GM12864 (cell line): ENCODE results near the gene PRKCQ.
A peak's percentile ranks its signal among the peaks of the same experiment; 100 is the strongest.

Experiments used
- DNase-seq: peaks from one replicate; pipeline ENCODE4 v3.0.0-alpha.2; 2011; ENCODE audit warnings: low read depth
- H3K4me3 ChIP-seq: 2 replicates; pipeline ENCODE4 v1.5.1; 2011; ENCODE audit warnings: mild to moderate bottlenecking, low read depth, low read length, control low read depth
- TF ChIP-seq, protein P1 (sequence below): IDR thresholded peaks from 2 replicates; pipeline ENCODE4 v1.5.1; 2011; ENCODE audit warnings: low read depth, mild to moderate bottlenecking, moderate library complexity, low read length, control low read depth, inconsistent platforms; ENCODE audit errors: missing control alignments

PRKCQ gene

DNA sequence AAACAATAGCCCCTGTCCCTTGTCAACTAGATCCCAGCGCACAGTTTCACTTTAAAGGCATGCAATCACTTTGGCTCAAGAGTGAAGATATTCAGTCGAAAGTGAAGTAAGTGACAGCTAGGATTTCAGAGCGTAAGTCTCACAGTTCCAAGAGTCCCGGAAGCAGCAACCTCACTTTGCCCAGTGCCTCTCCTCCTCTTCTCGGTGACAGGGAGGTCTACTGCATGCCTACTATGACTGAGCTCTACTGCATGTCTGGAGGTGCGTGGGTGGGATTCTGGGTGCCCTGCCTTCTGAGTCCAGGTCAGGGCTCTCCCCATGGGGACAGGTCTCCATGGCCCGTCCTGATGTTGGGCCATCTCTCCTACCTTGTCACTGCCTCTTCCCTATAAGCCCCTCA lies 17.0 kb downstream of the PRKCQ start:
- no peak for DNase-seq
- H3K4me3 ChIP-seq: no peak overlapping the region
- TF ChIP-seq, protein P1, sequence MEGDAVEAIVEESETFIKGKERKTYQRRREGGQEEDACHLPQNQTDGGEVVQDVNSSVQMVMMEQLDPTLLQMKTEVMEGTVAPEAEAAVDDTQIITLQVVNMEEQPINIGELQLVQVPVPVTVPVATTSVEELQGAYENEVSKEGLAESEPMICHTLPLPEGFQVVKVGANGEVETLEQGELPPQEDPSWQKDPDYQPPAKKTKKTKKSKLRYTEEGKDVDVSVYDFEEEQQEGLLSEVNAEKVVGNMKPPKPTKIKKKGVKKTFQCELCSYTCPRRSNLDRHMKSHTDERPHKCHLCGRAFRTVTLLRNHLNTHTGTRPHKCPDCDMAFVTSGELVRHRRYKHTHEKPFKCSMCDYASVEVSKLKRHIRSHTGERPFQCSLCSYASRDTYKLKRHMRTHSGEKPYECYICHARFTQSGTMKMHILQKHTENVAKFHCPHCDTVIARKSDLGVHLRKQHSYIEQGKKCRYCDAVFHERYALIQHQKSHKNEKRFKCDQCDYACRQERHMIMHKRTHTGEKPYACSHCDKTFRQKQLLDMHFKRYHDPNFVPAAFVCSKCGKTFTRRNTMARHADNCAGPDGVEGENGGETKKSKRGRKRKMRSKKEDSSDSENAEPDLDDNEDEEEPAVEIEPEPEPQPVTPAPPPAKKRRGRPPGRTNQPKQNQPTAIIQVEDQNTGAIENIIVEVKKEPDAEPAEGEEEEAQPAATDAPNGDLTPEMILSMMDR: no peak

DNA sequence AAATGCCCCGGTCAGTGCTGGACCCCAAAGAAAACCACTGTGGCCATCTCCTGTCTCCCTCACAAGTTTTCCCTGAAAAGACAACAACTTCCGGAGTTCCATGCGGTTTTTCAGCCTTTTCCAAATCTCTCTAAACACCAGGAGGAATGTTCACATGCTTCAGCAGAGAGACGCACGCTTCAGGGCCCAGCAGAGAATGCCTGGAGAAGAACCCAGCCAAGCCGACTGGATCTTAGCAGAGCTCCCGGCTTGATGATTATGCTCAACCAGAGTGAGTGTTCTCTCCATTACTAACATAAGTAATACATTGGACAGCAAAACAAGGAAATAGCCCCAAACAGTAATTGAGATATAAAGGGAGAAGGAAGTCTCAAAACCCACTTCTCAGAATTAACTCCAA lies 17.9 kb downstream of the PRKCQ start:
- TF ChIP-seq, protein P1: no peak
- no peak overlapping the region for H3K4me3 ChIP-seq
- DNase-seq: no peak

DNA sequence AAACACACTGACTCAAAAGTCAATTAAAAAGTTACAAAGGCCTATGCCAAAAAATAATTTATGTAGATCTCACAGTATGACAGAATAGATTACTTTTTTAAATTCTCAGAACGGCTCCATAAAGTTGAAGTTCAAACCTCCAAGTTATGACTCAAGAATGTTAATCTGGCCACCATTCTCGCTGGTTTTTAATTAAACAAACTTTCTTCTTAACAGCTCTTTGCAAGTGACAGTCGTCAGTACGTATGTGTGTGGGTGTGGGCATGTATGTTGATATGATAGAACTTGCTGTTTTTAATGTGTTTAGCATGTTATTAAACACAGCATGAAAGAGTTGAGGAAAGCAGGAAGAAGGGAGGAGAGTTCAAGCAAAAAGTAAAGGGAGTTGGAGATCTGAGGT lies 18.5 kb downstream of the PRKCQ start:
- DNase-seq: no peak
- H3K4me3 ChIP-seq: no peak overlapping the region
- TF ChIP-seq, protein P1: no peak

DNA sequence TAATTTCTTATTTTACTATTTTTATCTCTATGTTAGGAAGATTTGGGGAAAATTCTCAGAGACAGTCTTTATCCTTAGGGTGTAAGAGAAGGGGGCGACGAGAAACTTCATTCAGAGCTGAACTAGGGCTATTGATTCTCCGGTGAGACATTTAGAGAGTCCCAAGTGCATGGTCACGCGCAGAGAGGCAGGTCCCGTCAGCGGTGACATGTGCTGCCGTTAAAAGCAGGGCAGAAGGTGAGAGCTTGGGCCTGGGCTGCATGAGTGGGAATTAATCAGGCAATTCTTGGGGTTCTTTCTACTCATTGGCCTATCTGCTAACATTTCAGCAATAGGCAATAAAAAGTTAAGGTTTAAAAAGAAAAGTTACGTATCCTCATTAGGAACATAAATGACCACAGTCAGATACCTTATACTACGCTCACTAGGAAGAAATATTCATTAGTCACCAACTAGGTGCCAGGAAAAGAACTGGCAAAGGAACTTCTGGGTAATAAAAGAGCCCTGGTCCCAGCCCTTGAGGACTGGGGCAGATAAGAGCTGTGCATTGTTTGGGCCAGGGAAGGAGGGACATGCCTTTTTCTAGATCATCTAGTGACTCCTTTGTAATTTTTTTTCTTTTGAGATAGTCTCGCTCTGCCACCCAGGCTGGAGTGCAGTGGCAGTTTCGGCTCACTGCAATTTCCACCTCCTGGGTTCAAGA lies 21.2 kb downstream of the PRKCQ start:
- H3K4me3 ChIP-seq: no peak overlapping the region
- no peak for DNase-seq
- TF ChIP-seq, protein P1: no peak

DNA sequence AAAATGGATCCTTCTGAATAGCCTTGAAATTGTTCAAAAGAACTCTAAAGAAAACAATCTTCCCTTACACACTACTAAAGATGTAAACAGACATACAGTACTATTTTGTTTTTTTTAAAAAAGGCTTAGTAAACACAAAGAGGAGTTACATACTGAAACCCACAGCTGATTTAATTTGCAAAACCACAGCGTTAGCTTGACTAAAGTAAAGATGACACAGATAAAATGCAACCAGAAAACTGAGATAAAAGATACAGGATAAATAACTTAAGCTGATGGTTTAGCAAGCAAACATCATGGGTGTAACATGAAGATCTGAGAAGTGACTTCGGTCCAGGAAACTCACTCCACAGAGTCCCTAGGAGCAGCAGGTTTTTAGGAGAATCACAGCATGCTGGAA lies 21.8 kb downstream of the PRKCQ start:
- TF ChIP-seq, protein P1: no peak
- no peak overlapping the region for H3K4me3 ChIP-seq
- no peak for DNase-seq

DNA sequence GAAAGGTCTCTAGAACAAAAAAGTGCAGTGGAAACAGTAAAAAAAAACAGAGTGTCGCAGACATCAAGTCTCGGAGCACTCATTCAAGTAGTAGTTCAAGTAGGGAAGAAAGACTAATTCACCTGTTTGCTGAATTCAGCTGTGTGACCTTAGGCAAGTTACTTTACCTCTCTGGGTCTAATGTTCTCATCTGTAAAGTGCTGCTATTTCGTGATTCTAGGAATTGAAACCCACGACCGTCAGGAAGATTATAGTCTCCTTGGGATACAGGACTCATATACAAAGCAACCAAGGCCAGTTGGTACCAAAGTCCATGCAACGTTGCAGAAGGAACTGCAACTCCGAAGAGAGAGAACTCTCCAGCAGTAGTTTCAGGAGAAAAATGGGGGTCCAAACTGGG lies 26.1 kb downstream of the PRKCQ start:
- TF ChIP-seq, protein P1: no peak
- H3K4me3 ChIP-seq: no peak overlapping the region

DNA sequence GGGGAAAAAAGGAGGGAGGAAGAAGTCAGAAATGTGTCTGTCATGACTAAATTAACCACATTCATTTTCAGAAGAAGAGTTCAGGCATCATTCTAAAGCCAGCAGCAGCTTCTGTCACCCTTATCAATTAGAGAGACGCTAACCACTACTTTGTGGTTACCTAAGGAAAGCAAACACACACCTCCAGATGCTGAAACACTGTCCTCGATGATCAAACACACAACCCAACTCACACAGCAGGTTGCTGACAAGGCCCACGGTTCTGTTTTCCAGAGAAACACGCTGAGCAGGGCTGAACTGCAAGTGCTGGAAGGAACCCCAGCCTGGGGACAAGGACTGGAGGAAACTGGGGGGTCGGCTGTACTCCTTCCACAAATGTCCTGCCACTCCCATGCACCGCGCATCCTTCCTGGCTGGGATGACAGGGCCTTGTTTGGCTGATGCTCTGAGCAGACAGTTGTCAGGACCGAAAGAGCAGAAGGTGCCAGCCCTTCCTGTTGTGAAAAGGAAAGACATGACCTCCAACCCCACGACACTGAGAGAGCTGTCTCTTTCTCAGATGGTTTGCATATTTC lies 36.6 kb downstream of the PRKCQ start:
- H3K4me3 ChIP-seq: 0 out of 2 replicates have a peak overlapping the region, but pooled peaks have one; percentile 11
- TF ChIP-seq, protein P1: no peak
- DNase-seq: no peak

More for the DNA sequence above, 26.1 kb downstream of the PRKCQ start:
- no peak for DNase-seq
